ENCODE measurements around the gene SYNDIG1.

Gene SYNDIG1

DNA sequence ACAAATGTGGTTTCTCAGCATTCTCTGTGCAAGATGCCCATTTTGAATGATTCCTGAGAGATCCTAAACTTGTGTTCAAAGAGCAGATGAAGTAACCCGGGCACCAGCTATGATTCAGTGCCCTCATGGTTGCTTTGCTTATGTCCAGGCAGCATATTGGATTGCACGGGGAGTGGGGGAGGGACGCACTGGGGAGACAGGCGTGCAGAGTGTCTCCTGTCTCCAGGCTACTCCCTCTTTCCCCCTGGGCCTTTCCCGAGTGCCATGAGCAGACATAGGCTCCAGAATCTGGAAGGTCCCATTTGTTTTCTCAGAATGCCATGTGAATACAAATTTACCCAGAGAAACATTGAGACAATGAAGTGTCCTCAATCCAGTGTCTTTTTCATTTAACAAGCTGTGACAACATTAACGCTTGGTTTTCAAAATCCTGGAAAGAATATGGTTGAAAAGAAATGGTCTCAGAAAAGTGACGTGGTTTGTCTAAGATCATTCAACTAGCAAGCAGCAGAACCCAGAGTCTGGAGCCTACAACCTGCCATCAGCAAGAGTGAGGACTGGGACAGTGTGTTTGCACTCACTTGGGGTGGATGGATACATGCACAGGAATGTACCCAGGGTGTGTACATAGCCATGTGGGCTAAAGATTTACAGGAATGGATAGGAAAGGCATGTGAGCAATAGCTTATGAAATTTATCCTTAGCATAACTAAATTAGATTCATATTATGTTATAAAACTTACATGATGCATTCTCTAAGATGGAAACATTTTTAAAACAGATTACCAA lies 4.2 kb downstream of the SYNDIG1 start:
- DNase-seq (ENCODE audit: low read depth): no peak

DNA sequence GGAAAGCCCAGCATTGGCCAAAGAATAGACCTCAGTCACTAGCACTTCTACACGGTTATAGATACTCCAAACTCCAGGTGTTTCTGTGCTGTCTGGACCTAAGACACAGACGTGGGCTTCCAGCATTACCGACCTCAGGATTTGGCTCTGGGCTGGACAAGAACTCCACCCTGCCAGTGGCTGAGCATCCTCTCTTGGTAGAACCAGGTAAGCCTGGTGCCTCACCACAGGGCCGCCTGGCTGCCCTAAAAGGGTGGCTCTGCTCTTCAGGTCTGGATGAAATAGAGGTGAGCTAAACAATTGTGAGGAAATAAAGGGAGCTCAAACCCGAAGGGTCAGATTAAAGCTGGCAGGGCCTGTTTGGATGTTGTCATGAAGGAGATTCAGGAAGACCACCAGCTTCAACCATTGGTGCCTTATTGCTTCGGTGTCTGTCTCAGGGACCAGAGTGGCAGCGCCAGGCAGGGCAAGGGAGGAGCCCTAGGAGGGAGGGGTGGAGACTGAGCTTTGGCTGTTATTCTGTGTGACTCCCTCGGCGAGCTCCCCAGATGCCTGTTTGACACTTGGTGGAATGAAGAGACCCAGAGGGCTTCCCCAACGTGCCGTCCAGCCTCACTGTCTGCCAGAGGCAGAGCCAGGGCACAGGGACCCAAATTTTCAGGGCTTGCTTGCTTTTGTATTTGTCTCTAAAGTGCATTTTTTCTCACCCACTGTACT lies 8.6 kb downstream of the SYNDIG1 start:
- no peak for DNase-seq (ENCODE audit: low read depth)

GRCh38 chr20:24478584-24478983 lies 9.2 kb downstream of the SYNDIG1 start:
- DNase-seq (ENCODE audit: low read depth): no peak

GRCh38 chr20:24479106-24479505 lies 9.7 kb downstream of the SYNDIG1 start:
- DNase-seq (ENCODE audit: low read depth): no peak

DNA sequence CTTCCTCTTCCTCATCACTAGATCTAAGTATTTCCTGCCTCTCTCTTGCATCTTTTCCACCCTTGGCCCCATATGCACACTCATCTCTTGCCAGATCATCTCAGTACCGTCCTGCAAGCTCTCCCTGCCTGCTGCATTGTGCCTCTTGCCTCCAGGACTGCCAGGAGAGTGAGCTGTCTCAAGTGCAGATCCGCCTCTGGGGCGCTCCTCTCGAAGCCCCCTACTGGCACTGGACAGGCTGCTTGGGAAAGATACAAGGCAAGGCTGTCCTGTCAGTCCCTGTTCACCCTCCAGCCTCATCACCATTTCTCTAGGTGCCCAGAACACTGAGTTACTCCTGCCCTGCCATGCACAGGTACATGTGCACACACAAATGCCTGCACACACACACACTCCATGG lies 10.2 kb downstream of the SYNDIG1 start:
- no peak for DNase-seq (ENCODE audit: low read depth)

DNA sequence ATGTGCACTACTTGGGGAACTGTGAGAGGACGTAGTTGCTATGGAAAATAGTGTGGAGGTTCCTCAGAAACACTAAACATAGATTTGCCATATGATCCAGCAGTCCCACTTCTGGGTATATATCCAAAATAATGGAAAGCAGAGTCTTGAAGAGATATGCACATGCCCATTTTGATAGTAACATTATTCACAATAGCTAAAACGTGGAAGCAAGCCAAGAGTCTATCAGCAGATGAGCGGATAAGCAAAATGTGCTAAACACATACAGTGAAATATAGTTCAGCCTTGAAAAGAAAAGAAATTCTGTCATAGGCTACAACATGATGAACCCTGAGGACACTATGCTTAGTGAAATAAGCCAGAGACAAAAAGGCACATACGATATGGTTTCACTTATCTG lies 11.1 kb downstream of the SYNDIG1 start:
- no peak for DNase-seq (ENCODE audit: low read depth)

DNA sequence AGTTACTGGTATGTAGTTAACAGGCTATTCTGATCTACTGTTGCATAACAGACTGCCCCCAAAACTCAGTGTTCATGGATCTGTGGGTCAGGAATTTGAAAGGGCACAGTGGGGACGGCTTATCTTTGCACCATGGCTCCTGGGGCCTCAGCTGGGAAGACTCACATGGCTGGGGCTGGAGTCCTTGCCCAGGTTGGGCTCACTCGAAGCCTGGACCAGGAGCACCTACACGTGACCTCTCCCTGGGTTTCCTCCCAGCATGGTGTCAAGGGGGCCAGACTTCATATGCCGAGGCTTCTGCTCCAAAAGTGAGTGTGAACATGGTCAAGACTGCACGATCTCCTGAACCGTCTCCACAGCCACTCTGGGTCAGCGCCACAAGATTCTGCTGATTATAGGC lies 11.7 kb downstream of the SYNDIG1 start:
- DNase-seq (ENCODE audit: low read depth): no peak

DNA sequence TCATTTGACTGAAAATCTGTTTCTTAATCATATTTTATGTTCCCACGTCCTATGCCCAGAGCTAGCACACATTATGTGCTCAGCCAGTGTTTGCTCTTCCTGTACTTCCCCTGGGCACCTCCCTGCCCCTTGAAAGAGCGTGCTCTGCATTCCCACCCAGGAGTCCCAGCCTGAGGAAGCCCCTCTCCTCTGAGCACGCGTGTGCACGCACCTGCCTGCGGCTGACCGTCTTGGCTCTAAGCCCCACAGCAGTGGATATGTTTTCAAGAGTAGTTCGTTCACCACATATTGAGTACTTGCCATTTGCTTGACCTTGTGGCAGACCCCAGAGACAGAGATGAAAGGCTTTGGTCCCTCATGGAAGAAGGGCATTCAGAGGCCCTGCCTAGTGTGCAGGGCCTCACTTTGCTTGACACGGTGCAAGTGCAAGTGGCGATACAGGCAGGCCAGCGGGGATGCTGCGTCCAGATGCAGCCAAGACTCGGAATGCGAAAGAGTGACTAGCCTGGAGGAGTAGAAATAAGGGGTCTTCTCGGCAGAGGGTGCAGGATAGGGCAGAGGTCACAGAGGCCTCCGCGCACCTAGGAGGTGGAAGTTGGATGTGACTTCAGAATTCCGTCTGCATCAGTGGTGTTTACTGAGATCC lies 14.1 kb downstream of the SYNDIG1 start:
- no peak for DNase-seq (ENCODE audit: low read depth)

DNA sequence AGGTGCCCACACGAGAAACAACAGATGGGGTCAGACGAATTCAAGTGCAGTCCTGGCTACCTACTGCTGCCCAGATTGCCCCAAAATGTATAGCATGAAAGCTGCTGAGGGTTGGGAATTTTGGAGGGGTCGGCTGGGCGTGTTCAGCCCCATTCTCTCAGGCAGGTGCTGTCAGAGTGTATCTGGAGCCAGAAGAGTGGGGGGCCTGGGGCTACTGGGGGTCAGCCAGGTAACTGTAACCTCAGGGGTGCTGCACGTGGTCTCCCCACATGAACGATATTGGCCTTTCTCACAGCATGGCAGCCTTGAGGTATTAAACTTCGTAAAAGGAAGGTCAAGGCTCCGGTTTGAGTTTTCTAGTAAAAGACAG lies 14.6 kb downstream of the SYNDIG1 start:
- no peak for DNase-seq (ENCODE audit: low read depth)

DNA sequence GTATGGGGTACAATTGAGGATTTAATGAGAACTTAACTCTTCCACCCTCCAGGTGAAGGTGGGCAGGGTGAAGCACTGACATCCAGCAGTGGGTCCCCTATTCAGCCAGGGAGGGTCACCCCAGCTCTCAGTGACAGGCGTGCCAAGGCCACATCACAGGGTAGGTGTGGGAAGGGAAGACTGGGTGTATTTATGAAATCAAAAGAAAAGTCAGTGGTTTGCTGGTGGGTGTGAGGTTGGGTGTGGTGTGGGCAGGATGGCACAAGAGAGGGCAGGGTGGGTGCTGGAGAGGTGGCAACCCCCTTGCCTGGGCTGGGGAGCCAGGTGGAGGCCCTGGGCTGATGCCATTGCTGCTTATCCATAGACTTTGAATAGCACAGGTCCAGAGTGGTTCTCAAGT lies 16.6 kb downstream of the SYNDIG1 start:
- DNase-seq (ENCODE audit: low read depth): no peak

DNA sequence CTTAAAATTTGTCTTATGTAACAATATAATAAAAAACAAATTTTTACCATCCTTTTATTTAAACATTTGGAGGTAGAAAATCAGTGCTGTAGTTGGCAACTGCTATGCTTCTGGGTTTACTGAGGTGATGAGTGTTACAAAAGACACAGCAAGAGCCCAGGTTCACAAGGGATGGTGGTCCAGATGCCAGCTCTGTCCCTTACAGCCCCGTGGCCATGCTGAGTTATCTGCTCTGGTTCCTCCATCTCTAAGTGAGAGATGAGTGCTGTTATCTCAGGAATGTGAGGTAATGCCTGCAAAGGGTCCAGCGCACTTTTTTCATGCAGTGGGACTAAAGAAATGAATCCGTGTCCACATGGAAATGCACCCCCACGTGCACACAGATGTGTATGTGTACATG lies 17.8 kb downstream of the SYNDIG1 start:
- DNase-seq (ENCODE audit: low read depth): no peak

- no peak for DNase-seq (ENCODE audit: low read depth)
Observed at GRCh38 chr20:24487648-24488047, 18.2 kb downstream of the SYNDIG1 start.

- DNase-seq (ENCODE audit: low read depth): no peak
Observed at GRCh38 chr20:24488064-24488799, 18.8 kb downstream of the SYNDIG1 start.

DNA sequence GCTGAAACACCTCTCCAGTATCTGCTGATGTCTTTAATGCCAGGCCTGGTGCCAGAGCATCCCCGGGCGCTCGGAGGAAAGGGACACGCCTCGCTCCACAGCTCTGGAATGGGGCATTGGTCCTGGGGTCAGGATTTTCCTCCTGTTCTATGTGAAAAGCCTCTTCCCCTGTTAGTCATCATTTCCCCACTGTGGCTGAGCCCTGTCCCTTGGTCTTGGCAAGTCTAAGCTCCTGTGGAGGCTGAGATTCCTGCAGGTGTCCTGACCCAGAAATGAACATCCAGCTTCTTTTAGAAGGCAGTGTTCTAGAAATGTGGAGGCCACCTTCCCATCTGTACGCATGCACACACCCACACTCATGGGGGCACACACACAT lies 19.4 kb downstream of the SYNDIG1 start:
- no peak for DNase-seq (ENCODE audit: low read depth)

GRCh38 chr20:24489193-24489592 lies 19.8 kb downstream of the SYNDIG1 start:
- DNase-seq (ENCODE audit: low read depth): no peak

GRCh38 chr20:24489631-24490260 lies 20.3 kb downstream of the SYNDIG1 start:
- no peak for DNase-seq (ENCODE audit: low read depth)

GRCh38 chr20:24490598-24490997 lies 21.2 kb downstream of the SYNDIG1 start:
- DNase-seq (ENCODE audit: low read depth): no peak

DNA sequence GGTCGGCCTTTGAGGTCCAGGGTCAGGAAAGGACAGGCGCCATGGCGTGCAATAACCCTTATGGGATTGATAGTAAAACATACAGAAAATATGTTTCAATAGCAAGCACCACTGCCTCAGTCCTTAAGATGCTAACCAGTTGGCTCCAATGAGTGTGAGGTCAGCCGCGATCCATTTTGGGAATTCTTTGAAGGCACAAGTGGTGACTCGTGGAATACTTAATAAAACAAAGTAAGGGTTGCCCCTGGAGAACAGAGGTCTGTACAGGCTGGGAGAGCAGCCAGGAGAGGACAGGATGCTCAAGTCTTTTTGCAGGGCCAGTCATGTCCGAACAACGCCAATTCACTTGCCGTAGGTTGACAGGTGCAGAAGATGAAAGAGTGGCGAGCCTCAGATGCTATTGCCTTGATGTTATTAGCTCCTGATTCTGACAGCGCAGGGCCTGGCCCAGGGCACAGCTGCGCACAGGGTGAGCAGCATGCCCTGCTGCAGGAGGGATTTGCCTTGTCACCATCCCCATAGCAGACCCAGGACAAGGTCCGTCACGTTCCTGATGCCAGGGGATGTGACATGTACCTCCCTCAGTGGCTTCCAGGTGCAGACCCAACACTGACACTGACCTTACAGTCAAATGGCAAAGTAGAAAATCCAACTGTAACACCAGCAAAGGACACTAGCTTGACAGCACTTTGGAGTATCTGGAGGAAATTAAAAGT lies 21.8 kb downstream of the SYNDIG1 start:
- no peak for DNase-seq (ENCODE audit: low read depth)

- DNase-seq (ENCODE audit: low read depth): no peak
Observed at GRCh38 chr20:24492031-24492607, 22.7 kb downstream of the SYNDIG1 start.

DNA sequence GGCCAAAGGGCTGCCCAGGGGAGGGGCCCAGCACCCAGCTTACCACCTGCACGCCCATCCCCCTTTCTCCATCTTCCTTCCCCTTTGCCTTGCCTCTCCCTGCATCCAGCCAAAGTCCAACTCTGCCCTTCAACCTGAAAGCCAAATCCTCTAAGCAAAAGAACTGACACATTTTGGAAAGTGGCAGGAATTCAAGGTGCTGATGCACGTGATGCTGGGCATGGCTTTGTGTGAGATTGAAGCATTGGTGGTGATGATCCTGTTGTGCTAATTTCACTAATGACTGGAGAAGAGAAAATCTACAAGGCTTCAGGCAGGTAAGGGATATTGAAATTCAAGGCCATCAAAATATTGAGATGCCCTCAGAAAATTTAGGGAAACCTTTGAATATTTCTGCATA lies 23.3 kb downstream of the SYNDIG1 start:
- no peak for DNase-seq (ENCODE audit: low read depth)

DNA sequence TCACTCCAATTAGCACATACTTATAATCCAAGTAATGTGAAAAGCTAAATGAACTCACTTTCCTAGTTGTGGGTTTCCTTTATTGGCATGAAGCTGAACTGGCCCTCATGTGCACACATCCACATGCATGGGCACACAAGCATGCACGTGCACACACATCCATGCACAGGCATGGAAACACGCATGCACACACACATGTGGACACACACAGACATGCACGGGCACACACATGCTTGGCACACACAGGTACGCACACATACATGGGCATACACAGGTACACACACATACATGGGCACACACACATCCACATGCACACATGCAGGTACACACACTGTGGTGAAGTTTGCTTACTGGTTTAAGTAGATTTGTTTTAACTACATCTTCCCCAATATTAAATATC lies 23.8 kb downstream of the SYNDIG1 start:
- no peak for DNase-seq (ENCODE audit: low read depth)

All from activated T-helper 1 cell treated with Interleukin-2 at 50 U/mL for 16 hours (primary cell).